GM21723 (cell line): ENCODE results near the gene RNF7.
"Not testable (repeated sequence)": the region's sequence is repeated elsewhere in the genome, so short reads cannot be mapped to it uniquely, and the experiment has no call there.

ENCODE experiments used
- ATAC-seq: cut with Tn5 transposase; IDR thresholded peaks from one replicate; pipeline ENCODE4 v1.9.1; 2021; ENCODE audit warnings: mild to moderate bottlenecking, moderate library complexity; ENCODE audit not compliant: unreplicated experiment

RNF7 gene

GRCh38 chr3:141735176-141735575 is 2.9 kb upstream of the RNF7 start:
- no peak for ATAC-seq

GRCh38 chr3:141735770-141736465 is 2.2 kb upstream of the RNF7 start:
- ATAC-seq: no peak

GRCh38 chr3:141737093-141737492 is 1.0 kb upstream of the RNF7 start:
- ATAC-seq: no peak

GRCh38 chr3:141737678-141738021 is 448 bp upstream of the RNF7 start:
- ATAC-seq: no peak

- no peak for ATAC-seq
Observed at GRCh38 chr3:141738891-141739363, 829 bp downstream of the RNF7 start.

- ATAC-seq: no peak
Observed at GRCh38 chr3:141739731-141740130, 1.6 kb downstream of the RNF7 start.

GRCh38 chr3:141740349-141740748 is 2.3 kb downstream of the RNF7 start:
- no peak for ATAC-seq

- ATAC-seq: no peak
Observed at GRCh38 chr3:141743305-141743704, 5.2 kb downstream of the RNF7 start.

- ATAC-seq: no peak
Observed at GRCh38 chr3:141746962-141747361, 8.9 kb downstream of the RNF7 start.

GRCh38 chr3:141753399-141753798 is 15.3 kb downstream of the RNF7 start:
- no peak for ATAC-seq

- ATAC-seq: no peak
Observed at GRCh38 chr3:141754032-141754431, 15.9 kb downstream of the RNF7 start.

- not testable (repeated sequence) for ATAC-seq
Observed at GRCh38 chr3:141762552-141762951, 24.5 kb downstream of the RNF7 start.

GRCh38 chr3:141763088-141763750 is 25.1 kb downstream of the RNF7 start, which contains the start of gene GRK7:
GRK7 (plus strand) TSS chr3:141763408; CDS start chr3:141778285, 14,877 bp downstream.
- no peak for ATAC-seq

GRCh38 chr3:141764045-141764444 is 25.9 kb downstream of the RNF7 start:
- ATAC-seq: no peak

- no peak for ATAC-seq
Observed at GRCh38 chr3:141764465-141764864, 26.4 kb downstream of the RNF7 start.

GRCh38 chr3:141764986-141765385 is 26.9 kb downstream of the RNF7 start:
- ATAC-seq: no peak

- no peak for ATAC-seq
Observed at GRCh38 chr3:141767066-141767465, 29.0 kb downstream of the RNF7 start.

GRCh38 chr3:141769221-141769894 is 31.3 kb downstream of the RNF7 start:
- no peak for ATAC-seq

- ATAC-seq: no peak
Observed at GRCh38 chr3:141773676-141774075, 35.6 kb downstream of the RNF7 start.

- ATAC-seq: no peak
Observed at GRCh38 chr3:141776376-141776775, 38.3 kb downstream of the RNF7 start.

GRCh38 chr3:141776885-141777284 is 38.8 kb downstream of the RNF7 start:
- no peak for ATAC-seq
